Liver (tissue), 9 donors: ENCODE measurements around the gene CTNNA1. TPM values are rescaled to one million over a fixed set of nuclear protein-coding genes. Genes with fewer than 3 reads are reported as not detected.

Experiments
- DNase-seq: peaks from one replicate; pipeline ENCODE4 v3.0.0-alpha.2; 2017; ENCODE audit warnings: low spot score
- H3K27ac ChIP-seq, 2 donors: one replicate each; pipeline ENCODE4 v1.7.0; 2013; ENCODE audit warnings: inconsistent platforms in 2 of 2, low read length in 2 of 2, control low read depth in 1 of 2, low read depth in 1 of 2, mild to moderate bottlenecking in 1 of 2
- H3K27me3 ChIP-seq, 4 donors: one replicate each; pipeline versions ENCODE4 v1.6.1 to v1.7.0; 2013; ENCODE audit warnings: low read length in 3 of 4, inconsistent platforms in 1 of 4, mild to moderate bottlenecking in 1 of 4, moderate library complexity in 1 of 4; ENCODE audit not compliant: control insufficient read depth in 4 of 4, insufficient read depth in 4 of 4
- H3K36me3 ChIP-seq, 4 donors: one replicate each; pipeline versions ENCODE4 v1.6.1 to v1.7.0; 2013; ENCODE audit warnings: low read length in 3 of 4, mild to moderate bottlenecking in 3 of 4, low read depth in 1 of 4, moderate library complexity in 1 of 4; ENCODE audit not compliant: control insufficient read depth in 4 of 4, insufficient read depth in 3 of 4
- H3K4me1 ChIP-seq, 4 donors: one replicate each; pipeline versions ENCODE4 v1.6.1 to v1.7.0; 2013; ENCODE audit warnings: low read length in 3 of 4, mild to moderate bottlenecking in 3 of 4, moderate library complexity in 1 of 4; ENCODE audit not compliant: control insufficient read depth in 4 of 4, insufficient read depth in 4 of 4
- H3K4me3 ChIP-seq, 3 donors: one replicate each; pipeline versions ENCODE4 v1.6.1 to v1.7.0; 2013; ENCODE audit warnings: low read length in 3 of 3, control low read depth in 1 of 3, low read depth in 1 of 3, mild to moderate bottlenecking in 1 of 3
- H3K9ac ChIP-seq, 2 donors: one replicate each; pipeline ENCODE4 v1.7.0; 2013; ENCODE audit warnings: low read length in 2 of 2, mild to moderate bottlenecking in 2 of 2, moderate library complexity in 2 of 2, control low read depth in 1 of 2, low read depth in 1 of 2
- H3K9me3 ChIP-seq, 4 donors: one replicate each; pipeline versions ENCODE4 v1.6.1 to v1.7.0; 2013; ENCODE audit warnings: low read length in 3 of 4; ENCODE audit not compliant: control insufficient read depth in 4 of 4
- CTCF ChIP-seq: fragments of 150-350 bp; IDR thresholded peaks from 2 replicates; pipeline ENCODE4 v1.5.1; 2017; ENCODE audit warnings: improper control_type of control experiment, low read depth, low read length; ENCODE audit not compliant: missing input control
- EGR1 ChIP-seq, 2 donors: IDR thresholded peaks; 2 replicates each; pipeline ENCODE4 v1.6.1; 2016 to 2018; ENCODE audit warnings: antibody characterized with exemption in 2 of 2, low read depth in 2 of 2
- FOXA1 ChIP-seq: IDR thresholded peaks from 2 replicates; pipeline ENCODE4 v1.6.1; 2016; ENCODE audit warnings: antibody characterized with exemption
- FOXA2 ChIP-seq: IDR thresholded peaks from 2 replicates; pipeline ENCODE4 v1.6.1; 2016; ENCODE audit warnings: antibody characterized with exemption
- GABPA ChIP-seq, 2 donors: IDR thresholded peaks in 1 of 2; conservative IDR thresholded peaks in 1 of 2; 2 replicates each; pipeline ENCODE4 v1.6.1; 2016; ENCODE audit warnings: antibody characterized with exemption in 2 of 2, mild to moderate bottlenecking in 1 of 2, moderate library complexity in 1 of 2
- HNF4A ChIP-seq, 2 donors: conservative IDR thresholded peaks; 2 replicates each; pipeline ENCODE4 v1.6.1; 2016; ENCODE audit warnings: antibody characterized with exemption in 2 of 2, mild to moderate bottlenecking in 2 of 2
- HNF4G ChIP-seq: IDR thresholded peaks from 2 replicates; pipeline ENCODE4 v1.6.1; 2016; ENCODE audit warnings: antibody characterized with exemption
- JUND ChIP-seq, 2 donors: IDR thresholded peaks; 2 replicates each; pipeline ENCODE4 v1.6.1; 2016; ENCODE audit warnings: antibody characterized with exemption in 2 of 2
- NR2F2 ChIP-seq: IDR thresholded peaks from 2 replicates; pipeline ENCODE4 v1.6.1; 2016; ENCODE audit warnings: antibody characterized with exemption
- RAD21 ChIP-seq, 2 donors: IDR thresholded peaks; 2 replicates each; pipeline ENCODE4 v1.6.1; 2016; ENCODE audit warnings: antibody characterized with exemption in 2 of 2, mild to moderate bottlenecking in 2 of 2
- REST ChIP-seq: IDR thresholded peaks from 2 replicates; pipeline ENCODE4 v1.6.1; 2016; ENCODE audit warnings: antibody characterized with exemption, mild to moderate bottlenecking
- RXRA ChIP-seq, 2 donors: IDR thresholded peaks; 2 replicates each; pipeline ENCODE4 v1.6.1; 2017 to 2018; ENCODE audit warnings: antibody characterized with exemption in 2 of 2, mild to moderate bottlenecking in 1 of 2
- SP1 ChIP-seq: IDR thresholded peaks from 2 replicates; pipeline ENCODE4 v1.6.1; 2018; ENCODE audit warnings: antibody characterized with exemption, mild to moderate bottlenecking
- YY1 ChIP-seq: IDR thresholded peaks from 2 replicates; pipeline ENCODE4 v1.6.1; 2016; ENCODE audit warnings: antibody characterized with exemption, mild to moderate bottlenecking
- WGBS: extraction: QIAGEN DNeasy Blood & Tissue Kit; methylation state at CpG from one replicate; pipeline ENCODE4 v1.1.7; 2013; 5-methylcytosine and 5-hydroxymethylcytosine counted together
- polyA plus RNA-seq, 2 donors: library from polyadenylated mRNA; stranded (reverse) in 1 of 2; unstranded in 1 of 2; fragments of 200-250 nt in 1 of 2; fragments of >200 nt in 1 of 2; fragmentation: Nextera tagmentation in 1 of 2; extraction: Ambion mirVana in 1 of 2; gene quantifications; one replicate each; pipeline versions ENCODE4 v1.2.1 to v1.2.3, GENCODE V29; 2013 to 2015
- total RNA-seq, 2 donors: library from RNA; depleted of rRNA; stranded (reverse); fragments of >200 nt; gene quantifications; one replicate each; pipeline ENCODE4 v1.2.3, GENCODE V29; 2014
- TF ChIP-seq, protein P1 (sequence below): IDR thresholded peaks from 2 replicates; pipeline ENCODE4 v1.6.1; 2016; ENCODE audit warnings: antibody characterized with exemption
- TF ChIP-seq, protein P2 (sequence below): IDR thresholded peaks from 2 replicates; pipeline ENCODE4 v1.6.1; 2016; ENCODE audit warnings: antibody characterized with exemption
- TF ChIP-seq, protein P3 (sequence below): IDR thresholded peaks from 2 replicates; pipeline ENCODE4 v1.6.1; 2016; ENCODE audit warnings: antibody characterized with exemption
- donor health status: healthy.
- donor health status: healthy.
- donor health status: healthy.
- donor health status: healthy.
- donor health status: healthy.

Gene CTNNA1
- total and polyA plus RNA-seq, 4 donors: 39.9 to 150 (median 103) TPM

DNA sequence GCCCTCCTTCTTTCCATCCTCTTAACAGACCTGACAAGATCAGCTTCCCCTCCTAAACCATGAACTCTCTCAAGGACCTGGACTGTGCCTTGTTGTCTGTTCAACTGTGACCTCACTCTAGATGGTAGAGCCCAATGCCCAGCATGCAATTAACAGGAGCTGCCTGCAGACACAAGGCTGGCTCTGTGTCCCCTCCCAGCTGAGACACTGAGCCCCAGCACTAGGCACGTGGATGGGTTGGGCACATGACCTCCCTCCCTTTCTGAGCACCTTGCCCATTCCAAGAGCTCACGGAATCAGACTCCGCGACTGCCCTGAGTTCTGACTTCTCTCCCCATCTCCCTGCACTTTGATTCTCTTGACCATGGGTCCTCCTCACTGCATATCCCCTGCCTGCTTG, 215.4 kb downstream of the CTNNA1 start (continued):
- TF ChIP-seq RAD21 (IDR thresholded peaks at IDR 0.05) (no peak), FOXA2 (no peak), CTCF (no peak)

GRCh38 chr5:138969323-138970002, 216.2 kb downstream of the CTNNA1 start:
- Histone ChIP-seq H3K9me3 (no peaks in the 10 kb centered on the region), H3K36me3 (no peaks in the 10 kb centered on the region), H3K4me3 (no peak overlapping the region), H3K27me3 (no peaks in the 10 kb centered on the region), H3K9ac (no peak overlapping the region), H3K4me1 (no peaks in the 10 kb centered on the region), H3K27ac (no peak overlapping the region)
- no peak for TF ChIP-seq YY1
- no peak for TF ChIP-seq FOXA1
- no peak for TF ChIP-seq RXRA (IDR thresholded peaks at IDR 0.05)
- no peak for TF ChIP-seq HNF4G
- TF ChIP-seq, protein P1, sequence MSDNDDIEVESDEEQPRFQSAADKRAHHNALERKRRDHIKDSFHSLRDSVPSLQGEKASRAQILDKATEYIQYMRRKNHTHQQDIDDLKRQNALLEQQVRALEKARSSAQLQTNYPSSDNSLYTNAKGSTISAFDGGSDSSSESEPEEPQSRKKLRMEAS: no peak
- no peak for TF ChIP-seq RAD21 (IDR thresholded peaks at IDR 0.05)
- TF ChIP-seq, protein P2, sequence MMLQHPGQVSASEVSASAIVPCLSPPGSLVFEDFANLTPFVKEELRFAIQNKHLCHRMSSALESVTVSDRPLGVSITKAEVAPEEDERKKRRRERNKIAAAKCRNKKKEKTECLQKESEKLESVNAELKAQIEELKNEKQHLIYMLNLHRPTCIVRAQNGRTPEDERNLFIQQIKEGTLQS: no peak
- TF ChIP-seq FOXA2: no peak
- TF ChIP-seq REST: no peak
- TF ChIP-seq GABPA (IDR thresholded peaks at IDR 0.05 in 1 of 2, conservative IDR thresholded peaks at IDR 0.05 in 1 of 2): no peak
- TF ChIP-seq JUND (IDR thresholded peaks at IDR 0.05): no peak
- TF ChIP-seq SP1: no peak
- no peak for TF ChIP-seq CTCF
- TF ChIP-seq NR2F2: no peak
- TF ChIP-seq HNF4A (conservative IDR thresholded peaks at IDR 0.05): no peak
- TF ChIP-seq, protein P3, sequence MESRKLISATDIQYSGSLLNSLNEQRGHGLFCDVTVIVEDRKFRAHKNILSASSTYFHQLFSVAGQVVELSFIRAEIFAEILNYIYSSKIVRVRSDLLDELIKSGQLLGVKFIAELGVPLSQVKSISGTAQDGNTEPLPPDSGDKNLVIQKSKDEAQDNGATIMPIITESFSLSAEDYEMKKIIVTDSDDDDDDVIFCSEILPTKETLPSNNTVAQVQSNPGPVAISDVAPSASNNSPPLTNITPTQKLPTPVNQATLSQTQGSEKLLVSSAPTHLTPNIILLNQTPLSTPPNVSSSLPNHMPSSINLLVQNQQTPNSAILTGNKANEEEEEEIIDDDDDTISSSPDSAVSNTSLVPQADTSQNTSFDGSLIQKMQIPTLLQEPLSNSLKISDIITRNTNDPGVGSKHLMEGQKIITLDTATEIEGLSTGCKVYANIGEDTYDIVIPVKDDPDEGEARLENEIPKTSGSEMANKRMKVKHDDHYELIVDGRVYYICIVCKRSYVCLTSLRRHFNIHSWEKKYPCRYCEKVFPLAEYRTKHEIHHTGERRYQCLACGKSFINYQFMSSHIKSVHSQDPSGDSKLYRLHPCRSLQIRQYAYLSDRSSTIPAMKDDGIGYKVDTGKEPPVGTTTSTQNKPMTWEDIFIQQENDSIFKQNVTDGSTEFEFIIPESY: no peak
- TF ChIP-seq EGR1 (IDR thresholded peaks at IDR 0.05; ENCODE audit: low read depth in 2 of 2): no peak
- 87% methylated on average over 5 of the region's 5 CpGs for WGBS
- no peak for DNase-seq
